ENCODE results near the gene RBSN. TPM values are rescaled to one million over a fixed set of nuclear protein-coding genes. Genes with fewer than 3 reads are reported as not detected.

The RBSN gene
- total and polyA plus RNA-seq, 2 of the 4 experiments (the other 2 are of a cell fraction) = 8.7 to 33.7 TPM

- no peak overlapping the region for H2BK20ac ChIP-seq (ENCODE audit: low read depth, low read length)
- DNase-seq = no peak
- ATAC-seq (ENCODE audit: low read depth) = no peak
- H3K4me2 ChIP-seq (ENCODE audit: low read depth, low read length) = no peak overlapping the region
- H4K91ac ChIP-seq (ENCODE audit: insufficient read depth, low read depth, low read length) = no peak overlapping the region
- H3K9ac ChIP-seq (ENCODE audit: low read depth, low read length) = no peak overlapping the region
- in situ Hi-C loops (cut with MboI; ENCODE audit: low sequenced_read_pairs) = no loop called here
- H3K23ac ChIP-seq (ENCODE audit: low read depth, low read length) = no peak overlapping the region
- peaks cover 13% of the 10 kb centered on the region for H4K20me1 ChIP-seq (ENCODE audit: insufficient read depth, low read length)
- no peak overlapping the region for H2BK120ac ChIP-seq (ENCODE audit: low read depth, low read length)
- H4K5ac ChIP-seq (ENCODE audit: low read depth, low read length) = no peak overlapping the region
- CTCF ChIA-PET = interaction anchor here (0.6 kb wide), 1 partner anchor 41 kb away, joined by 3 read pairs; no protein-coding TSS in a partner anchor
- H3K79me1 ChIP-seq (ENCODE audit: low read depth in 1 of 2, low read length in 2 of 2) = peaks cover 42 to 47% of the 10 kb centered on the region in 2 experiments
- H2AK9ac ChIP-seq (replicated peaks; ENCODE audit: low read depth, low read length, poor library complexity) = no peak overlapping the region
- no peak overlapping the region for H2BK5ac ChIP-seq (ENCODE audit: low read depth, low read length, poor library complexity, severe bottlenecking)
- H3K4me1 ChIP-seq (ENCODE audit: control insufficient read depth, insufficient read depth, low read length) = peaks cover 3% of the 10 kb centered on the region; the same call in 1 of the 2 replicates
- 95% methylated on average over 6 of the region's 14 CpGs; no CpG with 5 or more reads in 1 of the 2 experiments for WGBS, 2 experiments (ENCODE audit: extremely low coverage in 2 of 2, insufficient read length in 1 of 2)
- no peak overlapping the region for H3K4me3 ChIP-seq (ENCODE audit: insufficient read depth, low read depth, low read length)
- no peak overlapping the region for H2BK15ac ChIP-seq (ENCODE audit: low read depth, low read length)
- no peaks in the 10 kb centered on the region for H3K27me3 ChIP-seq (ENCODE audit: control insufficient read depth, insufficient read depth, low read length)
- no peak overlapping the region for H3K27ac ChIP-seq (ENCODE audit: insufficient read depth, low read length)
- H3K4ac ChIP-seq (ENCODE audit: low read depth, low read length) = no peak overlapping the region
- no TSS peak for BruUV-seq (replicated peaks)
- H4K8ac ChIP-seq (ENCODE audit: low read depth in 2 of 2, low read length in 2 of 2) = no peak overlapping the region
- dilution Hi-C loops (cut with HindIII; ENCODE audit: low sequenced_read_pairs, unreplicated experiment) = no loop called here
- POLR2A ChIA-PET (ENCODE audit: unreplicated experiment) = no interaction called here
- H2AFZ ChIP-seq (replicated peaks; ENCODE audit: low read length, poor library complexity) = no peak overlapping the region
- TF ChIP-seq BHLHE40 (IDR thresholded peaks at IDR 0.05; ENCODE audit: low read depth, low read length) (no peak), CEBPB (IDR thresholded peaks at IDR 0.05; ENCODE audit: low read depth, low read length) (no peak), CHD1 (IDR thresholded peaks at IDR 0.05; ENCODE audit: low read depth, low read length) (no peak)
- H3K18ac ChIP-seq (ENCODE audit: low read depth, low read length) = no peak overlapping the region
- intact Hi-C loops (cut with micrococcal nuclease) = loop anchor here (5.0 kb wide), 1 partner anchor 125 kb away; no protein-coding TSS in a partner anchor
- H3K9me1 ChIP-seq (ENCODE audit: insufficient read depth, low read length) = no peaks in the 10 kb centered on the region; the same call in 1 of the 2 replicates
- H2AK5ac ChIP-seq (ENCODE audit: low read depth, low read length) = no peak overlapping the region
- no peak overlapping the region for H3K56ac ChIP-seq (ENCODE audit: extremely low read depth, insufficient read depth, low read length)
- H3K9me3 ChIP-seq (ENCODE audit: control insufficient read depth, insufficient read depth, low read length) = no peaks in the 10 kb centered on the region
- peaks cover 39% of the 10 kb centered on the region for H3K36me3 ChIP-seq (ENCODE audit: control insufficient read depth, insufficient read depth, low read length)
- no peak overlapping the region for H3K14ac ChIP-seq (replicated peaks; ENCODE audit: low read depth, low read length)
Observed at GRCh38 chr3:15052335-15053242, 46.4 kb downstream of the RBSN start.

Measured in IMR-90 (cell line).